Measurements from ENCODE around the gene DRD4. TPM values are rescaled to one million over a fixed set of nuclear protein-coding genes. Genes with fewer than 3 reads are reported as not detected.

DRD4 gene
- total and polyA plus RNA-seq, 2 of the 8 experiments (the other 6 are each of a cell fraction or from before 2014, with no cell fraction given) = 3.4 to 4.9 TPM

GRCh38 chr11:614623-615503, 22.2 kb upstream of the DRD4 start:
- H3K23me2 ChIP-seq (ENCODE audit: low read depth, low read length) = peaks cover 3% of the 10 kb centered on the region; the same call in 1 of the 2 replicates

More at GRCh38 chr11:614623-615503, 22.2 kb upstream of the DRD4 start:
- ChIA-PET CTCF (ENCODE audit: partially characterized antibody) (interaction anchor here (0.9 to 2.0 kb wide), 3 partner anchors 56 to 112 kb away, joined by 3 to 11 read pairs (median 3); no protein-coding TSS in a partner anchor), POLR2A (ENCODE audit: partially characterized antibody) (interaction anchor here (0.7 to 2.3 kb wide), 10 partner anchors 11 to 89 kb away, joined by 3 to 20 read pairs (median 6); partner anchors contain the start of genes DRD4 and SCT)
- Histone ChIP-seq H3K9ac (replicated peaks in 1 of 4; ENCODE audit: extremely low read depth in 1 of 4, low read depth in 3 of 4, low read length in 3 of 4) (peak overlapping the region in 2 of 4 experiments; percentile 31 to 65; a peak in 3 of 7 replicates), H3K9me3 (ENCODE audit: insufficient read depth in 2 of 2, low read depth in 1 of 2, low read length in 1 of 2) (no peaks in the 10 kb centered on the region), H4K91ac (replicated peaks; ENCODE audit: insufficient read length, low read length) (no peak overlapping the region), H3K4me3 (ENCODE audit: extremely low read depth in 1 of 4, insufficient read depth in 2 of 4, low read depth in 3 of 4, low read length in 4 of 4) (peak overlapping the region; percentile 49 to 80 (median 58)), H4K5ac (ENCODE audit: insufficient read length, low read depth, low read length) (no peak overlapping the region), H3K4me1 (replicated peaks in 1 of 4; ENCODE audit: control insufficient read depth in 3 of 4, insufficient read depth in 4 of 4, low read length in 3 of 4) (peaks cover 0 to 15% (median 3%) of the 10 kb centered on the region in 4 experiments; a peak in 5 of 7 replicates), H2BK20ac (ENCODE audit: low read length) (no peak overlapping the region), H2BK120ac (replicated peaks; ENCODE audit: low read depth, low read length) (no peak overlapping the region), H4K8ac (ENCODE audit: extremely low read depth, insufficient read depth, low read length) (peak overlapping the region; percentile 79), H3K4me2 (ENCODE audit: insufficient read depth in 1 of 2, low read depth in 2 of 2, low read length in 2 of 2) (peak overlapping the region; percentile 44 to 85), H2AK5ac (ENCODE audit: low read depth, low read length) (no peak overlapping the region), H4K20me1 (replicated peaks in 1 of 2; ENCODE audit: control insufficient read depth in 1 of 2, insufficient read depth in 2 of 2, low read length in 2 of 2) (peaks cover 21 to 24% of the 10 kb centered on the region in 2 experiments), H2AFZ (ENCODE audit: low read length) (no peak overlapping the region), H2BK5ac (ENCODE audit: low read depth, low read length) (peak overlapping the region; percentile 77), H3K27me3 (replicated peaks in 1 of 4; ENCODE audit: control insufficient read depth in 3 of 4, extremely low read depth in 1 of 4, insufficient read depth in 3 of 4, low read length in 3 of 4) (no peaks in the 10 kb centered on the region), H3K56ac (replicated peaks; ENCODE audit: insufficient read length, low read depth, low read length) (no peak overlapping the region), H3K79me2 (ENCODE audit: control insufficient read depth in 1 of 2, insufficient read depth in 2 of 2, low read length in 2 of 2) (no peaks in the 10 kb centered on the region), H2BK15ac (ENCODE audit: low read length) (no peak overlapping the region), H3K27ac (ENCODE audit: low read depth, low read length) (peak overlapping the region; percentile 82; the same call in 1 of the 2 replicates), H3K23ac (ENCODE audit: insufficient read length) (no peak overlapping the region), H3K14ac (ENCODE audit: insufficient read length) (no peak overlapping the region), H3K36me3 (ENCODE audit: control insufficient read depth in 2 of 4, insufficient read depth in 4 of 4, low read length in 3 of 4) (peaks cover 15 to 30% (median 22%) of the 10 kb centered on the region in 4 experiments), H2BK12ac (ENCODE audit: low read depth, low read length) (no peak overlapping the region), H3K18ac (ENCODE audit: extremely low read depth, low read length) (peak overlapping the region; percentile 83), H3K4ac (replicated peaks; ENCODE audit: insufficient read length, low read depth, low read length) (peak overlapping the region; percentile 91), H3K79me1 (ENCODE audit: low read depth, low read length) (peaks cover 6% of the 10 kb centered on the region)
- FAIRE-seq = no peak
- TF ChIP-seq SIRT6 (IDR thresholded peaks at IDR 0.05; ENCODE audit: low read length) (no peak), SIN3A (conservative IDR thresholded peaks at IDR 0.05 in 1 of 2, IDR thresholded peaks at IDR 0.05 in 1 of 2; ENCODE audit: low read depth in 1 of 2, low read length in 2 of 2) (0 out of 4 replicates have a peak, but pooled peaks of 1 of the 2 experiments have one; percentile 4)
- DNase-seq (ENCODE audit: low read depth in 1 of 2, low spot score in 2 of 2) = peak in 1 of 2 experiments; percentile 66
- WGBS, 2 experiments (ENCODE audit: extremely low coverage in 1 of 2, insufficient coverage in 1 of 2, insufficient read length in 1 of 2, insufficient replicate concordance in 2 of 2, low coverage in 1 of 2, low lambda C conversion rate in 2 of 2, missing lambda C conversion rate in 1 of 2) = 90% methylated on average over 36 of the region's 68 CpGs; no CpG with 5 or more reads in 1 of the 2 experiments

Data from H1 (cell line).